ENCODE results near the gene CARD9.
"Not testable (repeated sequence)": the region's sequence is repeated elsewhere in the genome, so short reads cannot be mapped to it uniquely, and the experiment has no call there.

CARD9 gene

DNA sequence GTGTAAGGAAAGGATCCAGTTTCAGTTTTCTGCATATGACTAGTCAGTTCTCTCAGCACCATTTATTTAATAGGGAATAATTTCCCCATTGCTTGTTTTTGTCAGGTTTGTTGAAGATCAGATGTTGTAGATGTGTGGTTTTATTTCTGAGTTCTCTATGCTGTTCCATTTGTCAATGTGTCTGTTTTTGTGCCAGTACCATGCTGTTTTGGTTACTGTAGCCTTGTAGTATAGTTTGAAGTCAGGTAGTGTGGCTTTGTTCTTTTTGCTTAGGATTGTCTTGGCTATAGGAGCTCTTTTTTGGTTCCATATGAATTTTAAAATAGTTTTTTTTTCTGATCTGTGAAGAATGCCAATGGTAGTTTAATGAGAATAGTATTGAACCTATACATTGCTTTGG, 52.5 kb downstream of the CARD9 start:
- in situ Hi-C loops (cut with HindIII; ENCODE audit: low pct_ligation_motif_present, low pct_unique_long_range_greater_than_20kb, low sequenced_read_pairs); DNase-seq: not testable (repeated sequence)

DNA sequence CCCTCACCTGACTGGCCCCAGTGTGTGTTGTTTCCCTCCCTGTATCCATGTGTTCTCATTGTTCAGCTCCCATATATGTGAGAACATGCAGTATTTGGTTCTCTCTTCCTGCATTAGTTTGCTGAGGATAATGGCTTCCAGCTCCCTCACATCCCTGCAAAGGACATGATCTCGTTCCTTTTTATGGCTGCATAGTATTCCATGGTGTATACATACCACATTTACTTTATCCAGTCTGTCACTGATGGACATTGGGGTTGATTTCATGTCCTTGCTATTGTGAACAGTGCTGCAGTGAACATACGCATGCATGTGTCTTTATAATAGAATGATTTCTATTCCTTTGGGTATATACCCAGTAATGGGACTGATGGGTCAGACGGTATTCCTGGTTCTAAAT, 53.5 kb downstream of the CARD9 start:
- DNase-seq; in situ Hi-C loops (cut with HindIII; ENCODE audit: low pct_ligation_motif_present, low pct_unique_long_range_greater_than_20kb, low sequenced_read_pairs): not testable (repeated sequence)

DNA sequence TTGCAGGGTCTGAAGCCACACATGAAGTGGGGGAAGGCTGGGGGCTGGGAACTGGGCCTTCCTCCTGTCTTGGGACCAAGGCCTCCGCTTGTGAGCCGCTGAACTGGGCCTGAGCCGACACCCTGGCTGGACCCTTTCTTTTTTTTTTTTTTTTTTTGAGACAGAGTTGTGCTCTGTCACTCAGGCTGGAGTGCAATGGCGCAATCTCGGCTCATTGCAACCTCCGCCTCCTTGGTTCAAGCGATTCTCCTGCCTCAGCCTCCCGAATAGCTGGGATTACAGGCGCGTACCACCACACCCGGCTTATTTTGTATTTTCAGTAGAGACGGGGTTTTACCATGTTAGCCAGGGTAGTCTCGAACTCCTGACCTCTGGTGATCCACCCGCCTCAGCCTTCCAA, 54.2 kb downstream of the CARD9 start:
- in situ Hi-C loops (cut with HindIII; ENCODE audit: low pct_ligation_motif_present, low pct_unique_long_range_greater_than_20kb, low sequenced_read_pairs); DNase-seq: not testable (repeated sequence)

DNA sequence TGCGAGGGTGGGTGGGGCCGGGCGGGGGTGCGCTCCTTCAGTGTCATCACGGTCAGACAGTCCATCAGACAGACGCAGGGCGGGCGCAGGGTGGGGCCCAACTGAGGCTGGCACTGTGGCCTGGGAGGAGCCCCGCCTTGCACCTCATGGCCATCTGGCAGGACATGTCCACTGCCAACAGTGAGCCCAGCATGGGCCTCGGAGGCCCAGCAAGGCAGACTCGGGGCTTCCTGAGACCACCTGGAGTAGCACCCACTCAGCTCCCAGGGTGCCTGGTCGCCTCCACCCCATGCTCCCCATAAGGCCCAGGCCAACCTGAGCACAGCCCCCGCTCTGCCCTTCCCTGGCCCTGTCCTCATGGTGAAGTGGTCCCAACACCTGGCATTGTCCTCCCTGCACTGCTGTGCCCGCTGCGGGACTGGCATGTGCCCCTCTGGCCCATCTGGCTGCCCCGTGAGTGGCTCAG, 54.7 kb downstream of the CARD9 start:
- no peak for DNase-seq
- in situ Hi-C loops (cut with HindIII; ENCODE audit: low pct_ligation_motif_present, low pct_unique_long_range_greater_than_20kb, low sequenced_read_pairs) = no loop called here

DNA sequence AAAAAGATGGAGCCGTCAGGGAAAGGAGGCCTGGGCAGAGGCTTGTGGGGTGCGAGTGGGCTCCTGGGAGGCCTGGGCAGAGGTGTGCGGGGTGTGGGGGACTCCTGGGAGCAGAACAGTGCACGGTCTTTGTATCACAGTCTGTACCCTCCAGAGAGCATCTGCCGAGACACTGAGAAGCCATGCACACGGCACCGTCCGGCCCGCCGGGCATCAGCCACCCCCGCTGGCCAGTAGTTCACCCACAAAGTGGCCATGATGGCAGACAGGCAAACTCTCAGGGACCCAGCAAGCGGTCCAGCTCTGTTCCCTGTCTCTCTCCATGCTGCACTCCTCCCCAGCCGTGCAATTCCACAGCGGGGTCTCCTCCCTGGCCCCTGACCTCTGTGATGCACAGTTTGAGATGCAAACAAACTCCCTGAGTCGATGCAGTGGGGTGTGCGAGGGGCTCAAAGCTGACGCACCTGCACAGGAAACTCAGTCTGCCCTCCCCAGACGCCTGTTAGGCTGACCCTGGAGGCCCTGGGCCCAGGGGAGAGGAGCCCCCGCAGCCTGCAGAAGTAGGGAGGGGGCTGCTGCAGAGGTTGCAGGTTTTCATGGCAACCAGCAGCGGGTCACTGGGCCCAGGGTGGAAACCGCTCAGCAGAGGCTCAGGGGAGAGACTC, 55.2 kb downstream of the CARD9 start:
- DNase-seq = no peak
- in situ Hi-C loops (cut with HindIII; ENCODE audit: low pct_ligation_motif_present, low pct_unique_long_range_greater_than_20kb, low sequenced_read_pairs) = no loop called here

DNA sequence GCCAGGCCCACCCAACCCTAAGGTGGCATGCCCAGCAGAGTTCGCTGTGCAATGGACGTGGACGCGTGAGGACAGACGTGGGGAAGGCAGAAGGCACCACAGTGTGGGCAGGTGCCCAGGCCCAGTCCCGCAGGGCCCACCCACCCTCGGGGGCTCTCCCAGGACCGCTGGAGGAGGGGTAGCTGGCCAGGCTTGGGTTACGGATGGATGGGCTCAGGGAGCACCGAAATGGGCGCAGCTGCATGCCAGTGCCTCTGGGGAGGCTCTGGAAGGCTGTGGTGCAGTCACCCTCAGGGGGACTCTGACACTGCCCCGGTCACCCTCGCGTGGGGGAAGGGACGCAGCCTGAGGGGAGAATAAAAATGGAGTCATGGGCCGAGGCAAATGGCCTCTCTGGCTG, 55.8 kb downstream of the CARD9 start:
- in situ Hi-C loops (cut with HindIII; ENCODE audit: low pct_ligation_motif_present, low pct_unique_long_range_greater_than_20kb, low sequenced_read_pairs) = no loop called here
- DNase-seq = no peak

DNA sequence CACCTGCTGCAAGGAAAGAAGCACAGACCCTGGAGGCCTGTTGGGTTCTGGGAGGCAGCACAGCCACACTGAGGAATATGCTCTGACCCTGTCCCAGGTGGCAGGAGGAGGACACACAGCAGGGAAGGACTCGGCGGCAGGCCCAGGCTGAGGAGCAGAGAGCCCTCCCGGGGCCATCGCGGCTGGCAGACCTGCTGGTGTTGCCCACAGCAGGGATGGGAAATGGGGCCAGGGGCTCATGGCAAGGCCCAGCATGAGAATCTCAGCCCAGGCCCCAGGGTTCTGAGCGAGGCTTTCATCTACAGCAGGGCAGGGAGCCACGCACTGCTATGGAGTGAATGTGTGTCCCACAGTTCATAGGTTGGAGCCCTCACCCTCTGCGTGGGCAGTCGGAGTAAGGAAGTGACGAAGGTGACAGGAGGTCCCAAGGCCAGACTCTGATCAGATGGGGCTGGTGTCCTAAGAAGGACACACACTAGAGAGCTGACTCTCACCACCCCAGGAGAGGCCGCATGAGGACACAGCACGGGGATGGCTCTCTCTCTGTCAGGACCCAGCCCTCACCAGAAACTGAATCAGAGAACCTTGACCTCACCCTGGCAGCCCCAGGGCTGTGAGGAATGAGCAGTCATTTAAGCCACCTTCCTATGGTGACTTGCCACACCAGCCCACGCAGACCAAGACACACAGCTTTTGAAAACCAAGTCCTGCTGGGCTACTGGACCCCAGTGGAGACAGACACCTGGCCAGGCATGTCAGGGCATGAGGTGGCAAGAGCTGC, 56.4 kb downstream of the CARD9 start:
- in situ Hi-C loops (cut with HindIII; ENCODE audit: low pct_ligation_motif_present, low pct_unique_long_range_greater_than_20kb, low sequenced_read_pairs) = no loop called here
- DNase-seq = no peak

DNA sequence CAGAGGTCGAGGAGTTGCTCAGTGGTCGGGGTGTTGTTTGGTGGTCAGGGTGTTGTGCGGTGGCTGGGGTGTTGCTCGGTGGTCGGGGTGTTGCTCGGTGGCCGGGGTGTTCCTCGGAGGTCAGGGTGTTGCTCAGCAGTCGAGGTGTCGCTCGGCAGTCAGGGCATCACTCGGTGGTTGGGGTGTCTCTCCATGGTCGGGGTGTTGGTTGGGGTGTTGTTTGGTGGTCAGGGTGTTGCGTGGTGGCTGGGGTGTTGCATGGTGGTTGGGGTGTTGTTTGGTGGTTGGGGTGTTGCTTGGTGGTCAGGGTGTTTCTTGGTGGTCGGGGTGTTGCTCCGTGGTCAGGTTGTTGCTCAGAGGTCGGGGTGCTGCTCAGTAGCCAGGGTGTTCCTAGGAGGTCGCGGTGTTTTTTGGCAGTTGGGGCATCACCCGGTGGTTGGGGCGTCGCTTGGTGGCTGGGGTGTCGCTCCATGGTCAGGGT, 57.2 kb downstream of the CARD9 start:
- DNase-seq = no peak
- in situ Hi-C loops (cut with HindIII; ENCODE audit: low pct_ligation_motif_present, low pct_unique_long_range_greater_than_20kb, low sequenced_read_pairs) = no loop called here

DNA sequence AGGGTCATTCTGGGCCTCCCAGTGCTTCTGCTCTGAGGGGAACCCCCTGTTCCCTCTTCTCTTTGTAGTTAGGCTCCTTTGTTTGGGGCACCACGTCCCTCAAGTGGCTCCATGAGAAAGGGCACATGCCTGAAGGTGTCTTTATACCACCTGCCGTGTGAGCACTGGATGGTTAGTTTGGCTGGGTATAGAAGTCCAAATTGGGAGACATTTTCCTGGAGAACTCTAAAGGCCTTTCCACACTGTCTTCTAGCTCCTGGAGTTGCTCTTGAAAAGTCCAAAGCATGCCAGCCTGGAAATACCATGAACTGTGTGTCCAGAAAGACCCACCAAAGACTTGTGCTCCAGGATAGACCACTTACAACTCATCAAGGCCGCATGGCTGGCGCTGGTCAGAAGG, 58.5 kb downstream of the CARD9 start:
- DNase-seq = no peak
- in situ Hi-C loops (cut with HindIII; ENCODE audit: low pct_ligation_motif_present, low pct_unique_long_range_greater_than_20kb, low sequenced_read_pairs) = no loop called here

DNA sequence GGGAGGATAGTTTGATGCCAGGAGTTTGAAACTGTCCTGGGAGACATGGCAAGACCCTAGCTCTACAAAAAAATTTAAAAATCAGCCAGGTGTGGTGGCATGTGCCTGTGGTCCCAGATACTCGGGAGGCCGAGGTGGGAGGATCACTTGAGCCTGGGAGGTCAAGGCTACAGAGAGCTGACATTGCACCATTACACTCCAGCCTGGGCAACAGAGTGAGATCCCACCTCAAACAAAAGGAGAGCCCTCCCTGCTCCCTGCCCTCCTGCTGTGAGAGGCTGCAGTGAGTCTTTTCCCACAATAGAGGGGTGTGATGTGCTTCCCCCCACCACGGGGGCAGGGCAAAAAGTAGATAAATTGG, 59.4 kb downstream of the CARD9 start:
- in situ Hi-C loops (cut with HindIII; ENCODE audit: low pct_ligation_motif_present, low pct_unique_long_range_greater_than_20kb, low sequenced_read_pairs) = no loop called here
- DNase-seq = no peak
